GM18873 (cell line): ENCODE measurements around the gene MEAF6.

Experiments
- ATAC-seq: cut with Tn5 transposase; IDR thresholded peaks from one replicate; pipeline ENCODE4 v1.9.1; 2021; ENCODE audit warnings: mild to moderate bottlenecking, moderate library complexity, moderate number of reproducible peaks; ENCODE audit not compliant: unreplicated experiment, low FRiP score

Gene MEAF6

GRCh38 chr1:37485902-37486679 lies 28.5 kb downstream of the MEAF6 start:
- ATAC-seq: no peak

- no peak for ATAC-seq
These were observed 30.1 kb downstream of the MEAF6 start for GRCh38 chr1:37484325-37485051.

DNA sequence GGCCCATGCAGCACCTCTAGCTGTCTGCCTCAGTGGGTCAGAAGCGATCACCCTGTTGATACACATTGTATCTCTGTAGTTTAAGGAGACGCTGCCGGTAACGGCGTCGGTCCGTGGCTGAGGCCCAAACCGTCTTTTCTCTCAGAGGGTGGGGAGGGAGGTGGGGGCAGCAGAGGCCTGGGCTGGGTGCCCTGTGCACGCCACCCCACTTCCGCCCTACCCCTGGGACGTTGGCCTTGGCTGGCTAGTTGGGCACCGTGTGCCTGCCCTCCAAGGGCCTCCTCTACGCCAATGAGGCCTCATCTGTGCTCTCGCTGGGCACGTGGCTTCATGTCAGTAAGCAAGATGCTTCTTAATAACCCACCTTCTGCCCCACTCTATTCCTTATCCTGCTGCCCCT lies 30.8 kb downstream of the MEAF6 start:
- ATAC-seq: no peak

DNA sequence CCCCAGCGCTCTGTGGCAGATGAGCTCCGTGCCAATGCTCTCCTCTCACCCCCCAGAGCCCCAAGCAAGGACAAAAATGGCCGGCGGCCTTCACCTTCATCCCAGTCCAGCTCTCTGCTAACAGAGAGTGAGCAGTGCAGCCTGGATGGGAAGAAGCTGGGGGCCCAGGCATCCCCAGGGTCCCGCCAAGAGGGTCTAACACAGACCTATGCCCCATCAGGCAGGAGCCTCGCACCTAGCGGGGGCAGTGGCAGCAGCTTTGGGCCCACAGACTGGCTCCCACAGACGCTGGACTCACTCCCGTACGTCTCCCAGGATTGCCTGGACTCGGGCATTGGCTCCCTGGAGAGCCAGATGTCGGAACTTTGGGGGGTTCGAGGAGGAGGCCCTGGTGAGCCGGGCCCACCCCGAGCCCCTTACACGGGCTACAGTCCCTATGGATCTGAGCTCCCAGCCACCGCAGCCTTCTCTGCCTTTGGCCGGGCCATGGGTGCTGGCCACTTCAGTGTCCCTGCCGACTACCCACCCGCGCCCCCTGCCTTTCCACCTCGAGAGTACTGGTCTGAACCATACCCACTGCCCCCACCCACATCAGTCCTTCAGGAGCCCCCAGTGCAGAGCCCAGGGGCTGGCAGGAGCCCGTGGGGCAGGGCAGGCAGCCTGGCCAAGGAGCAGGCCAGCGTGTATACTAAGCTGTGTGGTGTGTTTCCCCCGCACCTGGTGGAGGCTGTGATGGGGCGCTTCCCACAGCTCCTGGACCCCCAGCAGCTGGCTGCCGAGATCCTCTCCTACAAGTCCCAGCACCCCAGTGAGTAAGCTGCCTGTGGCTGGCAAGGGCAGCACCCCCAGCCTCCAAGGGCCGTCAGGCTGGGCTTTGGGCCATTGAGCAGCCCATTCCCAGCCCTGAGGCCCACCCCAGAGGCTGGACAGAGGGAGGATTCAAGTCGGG lies 31.5 kb downstream of the MEAF6 start:
- no peak for ATAC-seq

- no peak for ATAC-seq
These were observed 32.4 kb downstream of the MEAF6 start for GRCh38 chr1:37482004-37482785.

DNA sequence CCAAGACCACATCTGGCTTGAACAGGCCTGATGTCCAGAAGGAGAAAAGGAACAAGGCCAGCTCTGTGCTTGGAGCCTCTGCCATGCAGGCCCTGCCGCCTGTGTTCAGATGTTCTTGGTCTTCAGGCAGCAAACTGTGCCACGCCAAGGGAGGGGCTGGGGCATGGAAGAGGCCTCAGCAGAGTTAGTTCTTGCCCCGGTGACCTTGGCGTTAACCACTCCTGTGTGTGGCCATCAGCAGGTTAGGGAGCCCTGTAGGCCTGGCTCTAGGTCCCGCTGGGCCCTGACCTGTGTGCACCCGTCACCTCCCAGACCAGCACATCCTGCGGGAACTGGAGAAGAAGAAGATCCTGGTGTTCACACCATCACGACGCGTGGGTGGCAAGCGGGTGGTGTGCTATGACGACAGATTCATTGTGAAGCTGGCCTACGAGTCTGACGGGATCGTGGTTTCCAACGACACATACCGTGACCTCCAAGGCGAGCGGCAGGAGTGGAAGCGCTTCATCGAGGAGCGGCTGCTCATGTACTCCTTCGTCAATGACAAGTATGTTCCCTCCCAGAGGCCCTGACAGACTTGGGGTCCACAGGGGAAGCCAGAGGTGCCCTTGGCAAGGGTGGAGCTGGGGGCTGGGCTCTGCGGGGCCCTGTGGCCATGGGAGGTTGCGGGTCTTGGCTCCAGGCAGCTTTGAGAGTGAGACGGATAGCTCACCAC lies 33.1 kb downstream of the MEAF6 start:
- no peak for ATAC-seq

DNA sequence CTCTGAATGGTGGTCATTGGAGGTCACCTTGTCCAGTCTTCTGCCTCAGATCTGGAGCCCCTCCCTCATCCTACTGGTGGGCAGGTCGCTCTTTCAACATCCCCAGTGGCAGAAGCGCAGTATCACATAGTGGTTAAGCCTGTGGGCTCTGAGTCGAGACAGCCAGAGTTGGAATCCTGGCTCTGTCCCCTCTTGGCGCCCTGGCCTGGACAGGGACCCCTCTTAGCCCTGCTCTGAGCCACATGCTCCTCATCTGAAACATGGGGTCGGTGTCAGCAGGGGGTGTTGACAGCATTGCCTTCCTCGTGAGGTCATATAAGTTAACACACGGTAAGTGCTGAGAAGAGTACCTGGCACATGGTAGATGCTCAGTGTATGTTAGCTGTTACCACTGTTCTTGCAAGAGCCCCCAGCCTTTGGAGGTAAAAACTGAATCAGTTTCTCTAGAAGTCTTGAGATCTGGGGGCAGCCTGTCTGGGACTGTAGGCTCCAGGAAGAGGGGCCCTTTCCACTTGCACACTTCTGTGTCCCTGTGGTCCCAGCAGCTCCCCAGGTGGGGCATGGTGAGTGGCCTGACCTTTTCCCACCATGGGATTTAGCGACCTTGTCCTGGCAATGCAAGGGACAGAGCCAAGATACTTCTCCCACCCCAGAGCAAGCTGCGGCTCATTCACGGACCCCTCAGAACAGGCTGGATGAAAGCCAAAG lies 33.8 kb downstream of the MEAF6 start:
- ATAC-seq: no peak

GRCh38 chr1:37480125-37480466 lies 34.5 kb downstream of the MEAF6 start:
- ATAC-seq: no peak

DNA sequence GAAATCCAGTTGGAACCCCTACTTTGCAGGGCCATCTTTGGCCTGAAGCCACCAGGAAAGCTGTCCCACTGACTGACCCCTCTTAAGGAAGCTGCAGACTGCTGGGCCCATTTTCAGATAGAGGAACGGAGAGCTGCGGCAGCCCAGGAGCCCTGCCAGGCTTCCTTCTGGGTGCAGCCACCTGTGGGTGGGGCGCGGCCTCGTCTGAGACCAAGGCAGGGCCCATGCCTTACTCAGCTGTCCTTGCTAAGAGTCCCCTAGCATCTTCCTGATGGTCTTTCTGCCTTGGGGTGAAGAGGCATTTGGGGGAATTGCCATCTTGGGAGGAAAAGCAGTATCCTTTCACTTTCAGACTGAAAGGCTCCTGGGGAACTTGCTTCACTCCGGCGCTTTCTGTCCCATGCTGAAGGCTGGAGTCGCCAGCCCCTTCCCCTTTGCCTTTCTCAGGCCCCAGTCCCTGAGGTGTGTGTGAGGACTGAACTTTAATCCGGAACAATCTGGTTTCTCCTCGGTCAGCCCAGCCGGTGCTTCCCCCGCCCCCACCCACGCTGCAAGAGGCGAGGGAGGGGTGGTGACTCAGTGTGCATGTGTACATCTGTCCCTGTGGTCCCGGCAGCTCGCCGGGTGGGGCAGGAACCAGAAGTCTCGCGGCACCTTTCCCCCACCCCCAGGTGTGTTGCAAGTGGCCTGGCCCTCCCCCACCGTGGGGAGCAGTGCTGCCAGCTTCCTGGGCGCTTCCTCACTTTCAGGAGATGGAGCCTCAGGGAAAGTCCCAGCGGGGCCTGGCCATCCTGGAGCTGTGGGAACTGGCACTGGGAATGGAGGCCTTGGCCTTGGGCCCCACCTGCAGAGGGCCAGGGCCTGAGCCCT lies 35.1 kb downstream of the MEAF6 start:
- no peak for ATAC-seq

GRCh38 chr1:37478890-37479254 lies 35.7 kb downstream of the MEAF6 start:
- no peak for ATAC-seq

DNA sequence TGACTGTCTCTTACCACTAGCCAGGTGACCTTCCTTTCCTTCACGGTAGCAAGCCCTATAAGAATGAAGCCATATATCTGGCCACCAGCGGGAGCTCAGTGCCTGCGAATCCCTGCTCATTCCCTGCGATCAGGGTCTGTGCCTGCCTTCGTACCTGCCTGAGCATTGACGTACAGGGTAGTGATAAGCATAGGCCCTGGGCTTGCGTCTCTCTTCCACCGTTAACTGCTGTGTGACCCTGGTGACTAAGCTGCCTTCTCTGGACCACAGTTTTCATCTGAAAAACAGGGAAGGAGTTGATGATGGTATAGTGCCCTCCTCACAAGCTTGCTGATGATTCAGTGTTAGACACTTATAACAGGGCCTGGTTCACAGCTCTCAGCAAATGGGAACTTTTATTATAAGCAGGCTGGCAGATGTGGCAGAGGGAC lies 36.1 kb downstream of the MEAF6 start:
- ATAC-seq: no peak

- no peak for ATAC-seq
These were observed 36.6 kb downstream of the MEAF6 start for GRCh38 chr1:37477946-37478345.

DNA sequence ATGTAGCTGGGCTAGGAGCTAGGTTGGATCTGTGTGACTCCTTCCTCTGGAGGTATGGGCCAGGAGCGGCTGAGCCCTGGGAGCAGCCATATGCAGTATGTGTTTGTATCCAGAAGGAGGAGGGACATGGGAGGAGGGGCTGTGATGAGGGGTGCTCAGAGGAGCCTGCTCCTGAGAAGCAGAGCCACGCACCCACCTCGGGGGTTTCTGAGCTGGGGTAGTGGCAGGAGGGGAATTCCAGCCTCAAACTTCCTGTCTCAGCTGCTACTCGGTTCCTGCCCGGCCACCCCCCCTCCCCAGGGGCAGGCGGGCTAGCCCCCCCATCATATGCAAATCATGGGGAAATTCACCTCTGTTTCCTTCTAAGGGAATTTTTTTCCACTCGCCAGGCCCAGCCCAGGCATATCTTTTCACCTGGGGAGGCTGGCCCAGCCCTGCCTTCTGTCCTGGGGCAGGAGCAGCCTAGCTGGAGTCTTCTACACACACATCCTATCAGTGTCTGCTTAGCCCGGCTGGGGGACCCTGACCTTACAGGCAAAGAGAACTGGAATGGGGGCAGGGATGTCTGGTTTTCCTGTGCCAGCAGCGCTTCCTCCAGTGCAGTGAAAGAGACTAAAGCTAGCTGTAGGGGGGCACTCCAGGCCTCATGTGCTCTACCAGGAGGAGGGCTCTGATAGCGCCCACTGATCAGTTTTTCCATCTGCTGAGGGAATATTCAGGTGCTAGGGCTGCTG lies 37.2 kb downstream of the MEAF6 start:
- ATAC-seq: peak; percentile 34

DNA sequence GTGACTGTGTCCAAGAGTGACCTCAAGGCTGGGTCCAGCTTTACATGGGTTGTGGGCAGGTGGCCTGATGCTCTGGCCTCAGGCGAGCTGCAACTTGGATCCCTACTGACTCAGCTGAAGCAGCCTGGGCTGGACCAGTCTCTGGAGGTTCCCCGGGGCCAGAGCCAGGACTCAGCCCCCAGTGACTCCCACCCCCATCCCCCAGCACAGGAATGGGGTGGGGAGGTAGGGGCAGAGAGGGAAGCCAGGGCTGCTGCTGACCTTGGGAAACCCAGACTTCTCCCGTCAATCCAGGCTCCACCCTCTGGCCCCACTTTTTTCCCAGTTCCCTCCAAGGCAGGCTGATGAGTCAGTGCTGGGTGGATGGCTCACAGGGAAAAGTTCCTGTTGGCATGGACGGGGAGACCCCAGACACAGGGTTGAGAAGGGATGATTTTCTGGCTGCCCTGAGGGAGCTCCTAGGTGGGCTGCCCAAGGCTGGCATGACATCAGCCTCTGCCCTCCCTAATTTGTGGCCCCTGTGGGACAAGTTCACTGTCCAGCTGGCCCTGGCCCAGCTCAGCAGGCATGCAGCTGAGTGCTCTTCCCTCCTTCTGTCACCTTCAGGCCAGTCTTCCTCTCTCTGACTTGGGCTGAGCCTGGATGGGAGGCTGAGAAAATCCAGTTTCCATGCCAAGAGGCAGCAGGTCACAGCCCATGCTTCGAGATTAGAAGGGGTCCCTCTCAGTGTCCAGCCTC lies 37.9 kb downstream of the MEAF6 start:
- ATAC-seq: no peak

DNA sequence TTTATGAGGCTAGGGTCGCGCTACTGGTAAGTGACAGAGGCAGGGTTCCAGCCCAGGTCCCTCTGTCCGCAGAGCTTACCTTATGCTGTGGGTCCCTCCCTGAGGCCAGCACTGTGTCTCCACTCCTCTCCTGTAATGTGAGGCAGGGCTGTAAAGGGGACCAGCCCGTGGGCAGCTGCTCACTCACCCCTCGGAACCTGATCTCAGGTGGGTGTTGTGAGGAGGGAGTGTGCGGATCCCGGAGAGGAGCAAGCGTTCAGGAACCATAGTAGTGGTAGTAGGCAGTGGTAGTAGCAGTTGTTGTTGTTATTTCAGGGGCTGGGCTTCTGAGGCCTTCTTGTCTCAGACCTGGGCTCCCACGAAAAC lies 38.5 kb downstream of the MEAF6 start:
- ATAC-seq: no peak

GRCh38 chr1:37475380-37476086 lies 39.0 kb downstream of the MEAF6 start:
- ATAC-seq: no peak
